Measurements from ENCODE around the gene KRTAP5-3. TPM values are rescaled to one million over a fixed set of nuclear protein-coding genes. Genes with fewer than 3 reads are reported as not detected.
"Not testable (repeated sequence)": the region's sequence is repeated elsewhere in the genome, so short reads cannot be mapped to it uniquely, and the experiment has no call there.

Gene KRTAP5-3
- polyA plus RNA-seq, 1 donor from 2014 or later: not detected

DNA sequence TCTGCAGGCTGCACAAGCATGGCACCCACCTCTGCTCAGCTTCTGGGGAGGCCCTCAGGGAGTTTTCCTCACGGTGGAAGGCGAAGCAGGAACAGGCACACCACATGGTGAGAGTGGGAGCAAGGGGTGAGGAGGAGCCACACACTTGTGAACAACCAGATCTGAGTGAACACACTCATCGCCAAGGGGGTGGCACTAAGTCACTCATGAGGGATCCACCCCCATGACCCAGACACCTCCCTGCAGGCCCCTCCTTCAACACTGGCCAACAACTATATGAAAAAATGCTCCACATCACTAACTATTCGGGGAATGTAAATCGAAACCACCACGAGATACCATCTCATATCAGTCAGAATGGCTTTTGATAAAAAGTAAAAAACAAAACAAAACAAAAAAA lies 9.4 kb downstream of the KRTAP5-3 start:
- TF ChIP-seq SMC3 (conservative IDR thresholded peaks at IDR 0.05; ENCODE audit: poor library complexity) (no peak), TAF1 (IDR thresholded peaks at IDR 0.05; ENCODE audit: low read depth) (no peak), RAD21 (conservative IDR thresholded peaks at IDR 0.05) (no peak), POLR2AphosphoS5 (IDR thresholded peaks at IDR 0.05) (no peak), EP300 (conservative IDR thresholded peaks at IDR 0.05; ENCODE audit: poor library complexity, severe bottlenecking) (no peak), MXI1 (conservative IDR thresholded peaks at IDR 0.05; ENCODE audit: poor library complexity, severe bottlenecking) (no peak), EZH2 (IDR thresholded peaks at IDR 0.05; ENCODE audit: borderline replicate concordance, insufficient read depth, low read length, poor library complexity, severe bottlenecking) (no peak)
- TF ChIP-seq, protein P1, sequence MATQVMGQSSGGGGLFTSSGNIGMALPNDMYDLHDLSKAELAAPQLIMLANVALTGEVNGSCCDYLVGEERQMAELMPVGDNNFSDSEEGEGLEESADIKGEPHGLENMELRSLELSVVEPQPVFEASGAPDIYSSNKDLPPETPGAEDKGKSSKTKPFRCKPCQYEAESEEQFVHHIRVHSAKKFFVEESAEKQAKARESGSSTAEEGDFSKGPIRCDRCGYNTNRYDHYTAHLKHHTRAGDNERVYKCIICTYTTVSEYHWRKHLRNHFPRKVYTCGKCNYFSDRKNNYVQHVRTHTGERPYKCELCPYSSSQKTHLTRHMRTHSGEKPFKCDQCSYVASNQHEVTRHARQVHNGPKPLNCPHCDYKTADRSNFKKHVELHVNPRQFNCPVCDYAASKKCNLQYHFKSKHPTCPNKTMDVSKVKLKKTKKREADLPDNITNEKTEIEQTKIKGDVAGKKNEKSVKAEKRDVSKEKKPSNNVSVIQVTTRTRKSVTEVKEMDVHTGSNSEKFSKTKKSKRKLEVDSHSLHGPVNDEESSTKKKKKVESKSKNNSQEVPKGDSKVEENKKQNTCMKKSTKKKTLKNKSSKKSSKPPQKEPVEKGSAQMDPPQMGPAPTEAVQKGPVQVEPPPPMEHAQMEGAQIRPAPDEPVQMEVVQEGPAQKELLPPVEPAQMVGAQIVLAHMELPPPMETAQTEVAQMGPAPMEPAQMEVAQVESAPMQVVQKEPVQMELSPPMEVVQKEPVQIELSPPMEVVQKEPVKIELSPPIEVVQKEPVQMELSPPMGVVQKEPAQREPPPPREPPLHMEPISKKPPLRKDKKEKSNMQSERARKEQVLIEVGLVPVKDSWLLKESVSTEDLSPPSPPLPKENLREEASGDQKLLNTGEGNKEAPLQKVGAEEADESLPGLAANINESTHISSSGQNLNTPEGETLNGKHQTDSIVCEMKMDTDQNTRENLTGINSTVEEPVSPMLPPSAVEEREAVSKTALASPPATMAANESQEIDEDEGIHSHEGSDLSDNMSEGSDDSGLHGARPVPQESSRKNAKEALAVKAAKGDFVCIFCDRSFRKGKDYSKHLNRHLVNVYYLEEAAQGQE (IDR thresholded peaks at IDR 0.05; ENCODE audit: borderline replicate concordance): no peak
- TF ChIP-seq, protein P2, sequence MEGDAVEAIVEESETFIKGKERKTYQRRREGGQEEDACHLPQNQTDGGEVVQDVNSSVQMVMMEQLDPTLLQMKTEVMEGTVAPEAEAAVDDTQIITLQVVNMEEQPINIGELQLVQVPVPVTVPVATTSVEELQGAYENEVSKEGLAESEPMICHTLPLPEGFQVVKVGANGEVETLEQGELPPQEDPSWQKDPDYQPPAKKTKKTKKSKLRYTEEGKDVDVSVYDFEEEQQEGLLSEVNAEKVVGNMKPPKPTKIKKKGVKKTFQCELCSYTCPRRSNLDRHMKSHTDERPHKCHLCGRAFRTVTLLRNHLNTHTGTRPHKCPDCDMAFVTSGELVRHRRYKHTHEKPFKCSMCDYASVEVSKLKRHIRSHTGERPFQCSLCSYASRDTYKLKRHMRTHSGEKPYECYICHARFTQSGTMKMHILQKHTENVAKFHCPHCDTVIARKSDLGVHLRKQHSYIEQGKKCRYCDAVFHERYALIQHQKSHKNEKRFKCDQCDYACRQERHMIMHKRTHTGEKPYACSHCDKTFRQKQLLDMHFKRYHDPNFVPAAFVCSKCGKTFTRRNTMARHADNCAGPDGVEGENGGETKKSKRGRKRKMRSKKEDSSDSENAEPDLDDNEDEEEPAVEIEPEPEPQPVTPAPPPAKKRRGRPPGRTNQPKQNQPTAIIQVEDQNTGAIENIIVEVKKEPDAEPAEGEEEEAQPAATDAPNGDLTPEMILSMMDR (IDR thresholded peaks at IDR 0.05; ENCODE audit: poor library complexity, severe bottlenecking): no peak
- H3K36me3 ChIP-seq (ENCODE audit: insufficient read depth, low read length): no peaks in the 10 kb centered on the region
- H3K27me3 ChIP-seq (ENCODE audit: insufficient read depth, low read depth, low read length): no peaks in the 10 kb centered on the region
- H4K20me1 ChIP-seq (ENCODE audit: insufficient read depth): no peaks in the 10 kb centered on the region
- H3K27ac ChIP-seq (ENCODE audit: low read length): no peak overlapping the region
- no peaks in the 10 kb centered on the region for H3K9me3 ChIP-seq (ENCODE audit: low read length)
- no peaks in the 10 kb centered on the region for H3K9me2 ChIP-seq (ENCODE audit: insufficient read depth, low read length)
- H3K4me2 ChIP-seq (ENCODE audit: low read length): no peak overlapping the region
- no peaks in the 10 kb centered on the region for H3K79me2 ChIP-seq (replicated peaks; ENCODE audit: insufficient read depth, low read length)
- no peak overlapping the region for H3K4me3 ChIP-seq (ENCODE audit: low read length)
- H3K9ac ChIP-seq (ENCODE audit: low read length): no peak overlapping the region
- no peak overlapping the region for H2AFZ ChIP-seq (ENCODE audit: low read depth, low read length)
- H3F3A ChIP-seq (ENCODE audit: insufficient read depth, low read length, poor library complexity, severe bottlenecking): no peaks in the 10 kb centered on the region

DNA sequence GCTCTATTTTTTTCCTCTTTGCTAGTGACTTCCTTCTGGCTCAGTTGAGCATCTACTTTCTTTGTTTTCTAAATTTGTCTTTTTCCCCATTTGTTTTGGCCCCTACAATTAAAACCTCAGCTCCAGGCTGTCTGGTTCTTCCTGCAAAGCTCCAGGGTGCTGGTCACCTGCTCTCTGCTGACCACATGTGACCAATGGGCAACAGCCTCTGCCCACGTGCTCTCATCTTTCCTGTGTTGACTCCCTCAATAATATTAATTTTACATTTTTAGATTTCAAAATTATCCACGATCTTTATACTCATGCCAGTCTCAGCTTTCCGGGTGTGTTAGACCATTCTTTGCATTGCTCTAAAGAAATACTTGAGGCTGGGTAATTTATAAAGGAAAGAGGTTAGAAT lies 9.9 kb downstream of the KRTAP5-3 start:
- H3F3A ChIP-seq (ENCODE audit: insufficient read depth, low read length, poor library complexity, severe bottlenecking); H3K4me3 ChIP-seq (ENCODE audit: low read length); H3K4me2 ChIP-seq (ENCODE audit: low read length); H3K9me3 ChIP-seq (ENCODE audit: low read length); H4K20me1 ChIP-seq (ENCODE audit: insufficient read depth); H3K79me2 ChIP-seq (replicated peaks; ENCODE audit: insufficient read depth, low read length); H3K27ac ChIP-seq (ENCODE audit: low read length); H3K36me3 ChIP-seq (ENCODE audit: insufficient read depth, low read length); H3K9me2 ChIP-seq (ENCODE audit: insufficient read depth, low read length); H3K27me3 ChIP-seq (ENCODE audit: insufficient read depth, low read depth, low read length); H2AFZ ChIP-seq (ENCODE audit: low read depth, low read length); H3K9ac ChIP-seq (ENCODE audit: low read length): not testable (repeated sequence)

DNA sequence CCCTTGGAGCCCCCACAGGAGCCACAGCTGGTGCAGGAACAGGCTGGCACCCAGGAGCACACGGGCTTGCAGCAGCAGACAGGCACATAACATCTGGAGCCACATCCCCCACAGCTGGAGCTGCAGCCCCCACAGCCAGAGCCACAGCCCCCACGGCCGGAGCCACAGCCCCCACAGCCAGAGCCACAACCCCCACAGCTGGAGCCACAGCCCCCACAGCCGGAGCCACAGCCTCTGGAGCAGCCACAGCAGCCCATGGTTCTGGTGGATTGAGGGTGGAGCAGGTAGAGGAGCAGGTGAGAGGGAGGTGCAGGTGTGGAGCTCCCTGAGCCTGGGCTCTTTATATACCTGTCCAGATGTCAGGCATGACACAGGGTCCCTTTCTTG lies 10.3 kb downstream of the KRTAP5-3 start, which contains the start of gene KRTAP5-2:
TSS of gene KRTAP5-2 (minus strand) at position 301 of the 387 bp plus-strand sequence. CDS start at position 257, 44 bp downstream.
- Histone ChIP-seq H3K4me2 (ENCODE audit: low read length) (no peak within 1 kb of the TSS), H3K27ac (ENCODE audit: low read length) (no peak within 1 kb of the TSS), H3K79me2 (replicated peaks; ENCODE audit: insufficient read depth, low read length) (no peaks in the 10 kb centered on the region), H3F3A (ENCODE audit: insufficient read depth, low read length, poor library complexity, severe bottlenecking) (no peaks in the 10 kb centered on the region), H3K27me3 (ENCODE audit: insufficient read depth, low read depth, low read length) (no peaks in the 10 kb centered on the region), H3K9me3 (ENCODE audit: low read length) (no peaks in the 10 kb centered on the region), H2AFZ (ENCODE audit: low read depth, low read length) (no peak within 1 kb of the TSS), H3K36me3 (ENCODE audit: insufficient read depth, low read length) (no peaks in the 10 kb centered on the region), H4K20me1 (ENCODE audit: insufficient read depth) (no peaks in the 10 kb centered on the region), H3K4me3 (ENCODE audit: low read length) (no peak within 1 kb of the TSS), H3K9me2 (ENCODE audit: insufficient read depth, low read length) (no peaks in the 10 kb centered on the region), H3K9ac (ENCODE audit: low read length) (no peak within 1 kb of the TSS)
- no peak for TF ChIP-seq EZH2 (IDR thresholded peaks at IDR 0.05; ENCODE audit: borderline replicate concordance, insufficient read depth, low read length, poor library complexity, severe bottlenecking)
- no peak for TF ChIP-seq EP300 (conservative IDR thresholded peaks at IDR 0.05; ENCODE audit: poor library complexity, severe bottlenecking)
- TF ChIP-seq MXI1 (conservative IDR thresholded peaks at IDR 0.05; ENCODE audit: poor library complexity, severe bottlenecking): no peak
- no peak for TF ChIP-seq RAD21 (conservative IDR thresholded peaks at IDR 0.05)
- TF ChIP-seq TAF1 (IDR thresholded peaks at IDR 0.05; ENCODE audit: low read depth): no peak
- no peak for TF ChIP-seq SMC3 (conservative IDR thresholded peaks at IDR 0.05; ENCODE audit: poor library complexity)
- TF ChIP-seq, protein P1 (IDR thresholded peaks at IDR 0.05; ENCODE audit: borderline replicate concordance): no peak
- no peak for TF ChIP-seq POLR2AphosphoS5 (IDR thresholded peaks at IDR 0.05)
- TF ChIP-seq, protein P2 (IDR thresholded peaks at IDR 0.05; ENCODE audit: poor library complexity, severe bottlenecking): no peak
